T follicular helper cell (primary cell): ENCODE data around the gene FBXW8.

Source experiments
- DNase-seq: peaks from one replicate; pipeline ENCODE4 v3.0.0-alpha.2; 2020; ENCODE audit warnings: low read depth

Gene FBXW8

DNA sequence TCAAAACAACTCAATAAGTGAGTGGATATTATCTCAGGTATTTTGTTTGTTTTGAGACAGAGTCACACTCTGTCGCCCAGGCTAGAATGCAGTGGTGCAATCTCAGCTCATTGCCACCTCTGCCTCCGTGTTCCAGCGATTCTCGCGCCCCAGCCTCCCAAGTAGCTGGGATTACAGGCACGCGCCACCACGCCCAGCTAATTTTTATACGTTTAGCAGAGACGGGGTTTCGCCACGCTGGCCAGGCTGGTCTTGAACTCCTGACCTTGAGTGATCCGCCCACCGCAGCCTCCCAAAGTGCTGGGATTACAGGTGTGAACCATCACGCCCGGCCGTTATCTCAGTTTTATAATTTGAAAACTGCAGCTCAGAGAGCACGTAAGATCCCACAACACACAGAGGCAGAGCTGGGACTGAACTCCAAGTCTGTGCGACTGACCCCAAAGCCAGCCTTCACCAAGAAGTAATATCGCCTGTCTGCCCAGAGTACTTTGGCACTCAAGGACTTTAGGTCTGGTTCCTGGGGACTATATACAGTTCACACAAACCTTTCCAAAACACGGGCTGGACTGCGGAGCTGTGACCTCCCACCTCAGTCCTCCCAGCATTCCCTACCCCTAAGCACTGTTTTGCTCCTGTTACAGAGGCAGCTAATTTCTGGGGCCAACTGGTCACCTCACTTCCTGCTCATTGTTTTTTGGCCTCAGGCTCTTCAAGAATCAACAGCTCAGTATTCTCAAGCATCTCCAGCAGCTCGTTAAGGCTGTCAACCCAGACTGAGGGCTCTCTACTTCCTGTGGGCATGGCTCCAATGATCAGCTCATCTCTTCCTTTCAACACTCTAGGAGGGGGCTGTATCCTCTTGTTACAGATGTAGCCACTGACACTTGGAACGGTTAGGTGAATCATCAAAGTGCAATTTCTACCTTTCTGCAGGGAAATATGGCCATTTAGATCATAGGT lies 165.9 kb downstream of the FBXW8 start:
- no peak for DNase-seq

DNA sequence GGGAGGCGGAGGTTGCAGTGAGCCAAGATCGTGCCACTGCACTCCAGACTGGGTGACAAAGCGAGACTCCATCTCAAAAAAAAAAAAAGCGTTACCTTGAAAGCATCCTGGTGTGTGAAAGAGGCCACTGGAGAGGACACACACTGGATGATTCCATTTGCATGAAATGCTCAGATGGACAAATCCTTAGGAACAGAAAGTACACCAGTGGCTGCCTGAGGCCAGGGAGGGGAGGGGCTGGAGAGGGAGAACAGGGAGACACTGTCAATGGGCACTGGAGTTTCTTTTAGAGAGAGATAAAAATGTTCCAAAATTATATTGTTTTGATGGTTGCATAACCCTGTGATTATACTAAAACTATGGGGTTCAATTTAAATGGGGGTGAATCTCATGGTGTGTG lies 168.7 kb downstream of the FBXW8 start:
- no peak for DNase-seq

DNA sequence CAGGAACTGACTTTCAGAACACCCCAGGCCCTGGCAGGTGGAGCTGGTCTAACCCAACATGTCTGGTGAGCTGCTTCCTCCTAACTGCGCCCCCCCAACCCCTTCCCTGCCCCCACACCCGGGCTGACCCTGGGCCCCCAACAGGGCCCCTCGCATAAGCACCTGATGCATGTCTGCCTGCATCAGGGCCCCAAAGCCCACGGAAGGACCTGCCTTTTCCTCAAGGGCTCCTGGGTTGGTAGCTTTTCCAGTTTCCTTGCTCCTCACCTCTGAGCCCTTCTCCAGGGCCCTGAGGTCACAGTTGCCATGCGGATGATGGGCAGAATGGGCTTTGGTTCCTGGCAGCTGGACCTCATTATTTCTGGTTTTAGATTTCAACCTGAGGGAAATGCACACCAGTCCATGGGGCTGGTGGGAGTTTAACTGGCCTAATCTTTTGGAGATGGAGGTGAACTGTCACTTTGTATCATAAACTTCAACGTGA lies 170.0 kb downstream of the FBXW8 start:
- DNase-seq = no peak
